ENCODE measurements around the gene CAB39L. TPM values are rescaled to one million over a fixed set of nuclear protein-coding genes. Genes with fewer than 3 reads are reported as not detected.

Gene CAB39L
- polyA plus RNA-seq, 1 donor (not counting 4 experiments of a cell fraction or from before 2014, with no cell fraction given): 10.1 TPM

- FAIRE-seq (peak; percentile 84), DNase-seq (ENCODE audit: low read depth, low spot score) (peak; percentile 33)
- no peaks in the 10 kb centered on the region for H3K27me3 ChIP-seq (ENCODE audit: control insufficient read depth, extremely low read depth, insufficient read depth, low read length)
- no peaks in the 10 kb centered on the region for H4K20me1 ChIP-seq (ENCODE audit: control insufficient read depth, extremely low read depth, insufficient read depth, low read length)
- no peaks in the 10 kb centered on the region for H3K9me3 ChIP-seq (ENCODE audit: control insufficient read depth, low read depth, low read length)
- H3K4me2 ChIP-seq (ENCODE audit: control insufficient read depth, extremely low read depth, insufficient read depth, low read depth, low read length): peak overlapping the region; percentile 75
- peaks cover 3% of the 10 kb centered on the region for H3K4me1 ChIP-seq (ENCODE audit: control insufficient read depth, extremely low read depth, insufficient read depth, low read length)
- dilution Hi-C loops (cut with MboI; ENCODE audit: extremely low pct_ligation_motif_present, low sequenced_read_pairs): loop anchor here (25.0 kb wide), 1 partner anchor 136 kb away; the partner anchor contains the start of genes CAB39L and SETDB2
- peak overlapping the region; percentile 54 for H3K9ac ChIP-seq (ENCODE audit: control insufficient read depth, extremely low read depth, insufficient read depth, low read length)
- H3K27ac ChIP-seq (ENCODE audit: control insufficient read depth, insufficient read depth, low read length): no peak overlapping the region
- H3K36me3 ChIP-seq (ENCODE audit: control insufficient read depth in 2 of 2, extremely low read depth in 1 of 2, insufficient read depth in 2 of 2, low read length in 2 of 2): no peaks in the 10 kb centered on the region
- TF ChIP-seq CTCF (optimal IDR thresholded peaks at IDR 0.05 in 1 of 3, IDR thresholded peaks at IDR 0.05 in 1 of 3, conservative IDR thresholded peaks at IDR 0.05 in 1 of 3; ENCODE audit: extremely low read depth in 1 of 3, insufficient read depth in 2 of 3, low read length in 3 of 3) (peak; percentile 79 to 93 (median 81)), EZH2 (IDR thresholded peaks at IDR 0.05; ENCODE audit: low read length) (no peak)
- H3K4me3 ChIP-seq (ENCODE audit: control insufficient read depth in 2 of 3, extremely low read depth in 1 of 3, insufficient read depth in 2 of 3, low read depth in 1 of 3, low read length in 3 of 3): peak overlapping the region in 2 of 3 experiments; percentile 33 to 48
- no peaks in the 10 kb centered on the region for H3K9me1 ChIP-seq (ENCODE audit: control insufficient read depth, extremely low read depth, insufficient read depth, low read length)
- no peaks in the 10 kb centered on the region for H3K79me2 ChIP-seq (ENCODE audit: control insufficient read depth, insufficient read depth, low read length)
- peak overlapping the region; percentile 95 for H2AFZ ChIP-seq (ENCODE audit: control insufficient read depth, low read length)
Observed at GRCh38 chr13:49300739-49301589, 142.9 kb downstream of the CAB39L start.

GRCh38 chr13:49300276-49300675 is 143.6 kb downstream of the CAB39L start:
- no peak for TF ChIP-seq EZH2 (IDR thresholded peaks at IDR 0.05; ENCODE audit: low read length)
- TF ChIP-seq CTCF (optimal IDR thresholded peaks at IDR 0.05 in 1 of 3, IDR thresholded peaks at IDR 0.05 in 1 of 3, conservative IDR thresholded peaks at IDR 0.05 in 1 of 3; ENCODE audit: extremely low read depth in 1 of 3, insufficient read depth in 2 of 3, low read length in 3 of 3): no peak
- H3K9ac ChIP-seq (ENCODE audit: control insufficient read depth, extremely low read depth, insufficient read depth, low read length): no peak overlapping the region
- H3K4me3 ChIP-seq (ENCODE audit: control insufficient read depth in 2 of 3, extremely low read depth in 1 of 3, insufficient read depth in 2 of 3, low read depth in 1 of 3, low read length in 3 of 3): no peak overlapping the region
- no peaks in the 10 kb centered on the region for H3K9me1 ChIP-seq (ENCODE audit: control insufficient read depth, extremely low read depth, insufficient read depth, low read length)
- H3K27me3 ChIP-seq (ENCODE audit: control insufficient read depth, extremely low read depth, insufficient read depth, low read length): no peaks in the 10 kb centered on the region
- no peak for FAIRE-seq
- H3K4me2 ChIP-seq (ENCODE audit: control insufficient read depth, extremely low read depth, insufficient read depth, low read depth, low read length): no peak overlapping the region
- no peaks in the 10 kb centered on the region for H3K36me3 ChIP-seq (ENCODE audit: control insufficient read depth in 2 of 2, extremely low read depth in 1 of 2, insufficient read depth in 2 of 2, low read length in 2 of 2)
- DNase-seq (ENCODE audit: low read depth, low spot score): no peak
- H3K4me1 ChIP-seq (ENCODE audit: control insufficient read depth, extremely low read depth, insufficient read depth, low read length): peaks cover 3% of the 10 kb centered on the region
- no peak overlapping the region for H3K27ac ChIP-seq (ENCODE audit: control insufficient read depth, insufficient read depth, low read length)
- H4K20me1 ChIP-seq (ENCODE audit: control insufficient read depth, extremely low read depth, insufficient read depth, low read length): no peaks in the 10 kb centered on the region
- no peaks in the 10 kb centered on the region for H3K79me2 ChIP-seq (ENCODE audit: control insufficient read depth, insufficient read depth, low read length)
- H2AFZ ChIP-seq (ENCODE audit: control insufficient read depth, low read length): no peak overlapping the region
- H3K9me3 ChIP-seq (ENCODE audit: control insufficient read depth, low read depth, low read length): no peaks in the 10 kb centered on the region
- dilution Hi-C loops (cut with MboI; ENCODE audit: extremely low pct_ligation_motif_present, low sequenced_read_pairs): loop anchor here (25.0 kb wide), 1 partner anchor 137 kb away; the partner anchor contains the start of genes CAB39L and SETDB2

Measured in keratinocyte (primary cell).